ENCODE results near the gene ZNF101.

The ZNF101 gene

DNA sequence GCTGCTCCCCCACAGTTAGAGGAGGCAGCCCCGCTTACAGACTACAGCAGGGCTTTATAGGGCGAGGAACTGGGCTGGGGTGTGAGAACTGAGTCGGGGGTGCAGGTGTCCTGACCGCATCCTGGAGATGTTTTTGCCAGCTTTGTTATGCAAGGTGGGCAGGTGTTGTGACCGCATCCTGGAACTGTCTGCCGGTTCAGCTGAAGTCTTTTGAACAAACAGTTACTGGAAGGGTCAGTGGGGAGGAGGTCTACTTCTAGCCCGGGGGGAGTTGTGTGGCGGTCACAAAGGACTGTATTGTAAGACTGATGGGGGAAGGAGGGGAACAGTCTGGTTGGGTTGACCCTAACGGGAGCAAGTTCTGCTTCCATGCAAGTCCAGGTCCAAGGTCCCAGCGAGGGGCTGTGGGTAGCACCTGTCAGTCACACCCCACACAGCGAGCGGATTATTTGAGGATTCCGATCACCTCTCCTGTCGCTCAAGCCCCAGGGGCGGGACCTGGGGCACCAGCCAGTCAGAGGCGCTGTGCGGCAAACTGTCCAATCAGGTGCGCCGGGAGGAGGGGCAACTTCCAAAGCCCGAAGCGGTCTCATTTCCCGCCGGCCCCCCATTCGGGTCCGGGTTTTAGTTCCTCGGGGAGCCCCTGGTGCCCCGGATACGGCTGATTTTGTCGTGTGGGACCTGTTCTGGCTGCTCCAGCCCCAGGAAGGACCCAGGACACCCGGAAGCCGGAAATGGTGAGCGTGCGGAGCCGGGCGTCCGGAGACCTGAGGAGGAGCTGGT lies at the start of gene ZNF101:
Gene ZNF101, plus strand, starts transcription at position 610 of the 783 bp plus-strand sequence. Its CDS starts 125 bp downstream, at position 735.
- DNase-seq, result peak; percentile 91

GRCh38 chr19:19619181-19619848 lies 49.3 kb upstream of the ZNF101 start:
- no peak for DNase-seq

- no peak for DNase-seq
These were observed 48.8 kb upstream of the ZNF101 start for GRCh38 chr19:19619849-19620210.

GRCh38 chr19:19623383-19623782 lies 45.3 kb upstream of the ZNF101 start:
- no peak for DNase-seq

GRCh38 chr19:19624032-19624570 lies 44.5 kb upstream of the ZNF101 start:
- no peak for DNase-seq

- DNase-seq, result no peak
These were observed 41.8 kb upstream of the ZNF101 start for GRCh38 chr19:19626516-19627472.

DNA sequence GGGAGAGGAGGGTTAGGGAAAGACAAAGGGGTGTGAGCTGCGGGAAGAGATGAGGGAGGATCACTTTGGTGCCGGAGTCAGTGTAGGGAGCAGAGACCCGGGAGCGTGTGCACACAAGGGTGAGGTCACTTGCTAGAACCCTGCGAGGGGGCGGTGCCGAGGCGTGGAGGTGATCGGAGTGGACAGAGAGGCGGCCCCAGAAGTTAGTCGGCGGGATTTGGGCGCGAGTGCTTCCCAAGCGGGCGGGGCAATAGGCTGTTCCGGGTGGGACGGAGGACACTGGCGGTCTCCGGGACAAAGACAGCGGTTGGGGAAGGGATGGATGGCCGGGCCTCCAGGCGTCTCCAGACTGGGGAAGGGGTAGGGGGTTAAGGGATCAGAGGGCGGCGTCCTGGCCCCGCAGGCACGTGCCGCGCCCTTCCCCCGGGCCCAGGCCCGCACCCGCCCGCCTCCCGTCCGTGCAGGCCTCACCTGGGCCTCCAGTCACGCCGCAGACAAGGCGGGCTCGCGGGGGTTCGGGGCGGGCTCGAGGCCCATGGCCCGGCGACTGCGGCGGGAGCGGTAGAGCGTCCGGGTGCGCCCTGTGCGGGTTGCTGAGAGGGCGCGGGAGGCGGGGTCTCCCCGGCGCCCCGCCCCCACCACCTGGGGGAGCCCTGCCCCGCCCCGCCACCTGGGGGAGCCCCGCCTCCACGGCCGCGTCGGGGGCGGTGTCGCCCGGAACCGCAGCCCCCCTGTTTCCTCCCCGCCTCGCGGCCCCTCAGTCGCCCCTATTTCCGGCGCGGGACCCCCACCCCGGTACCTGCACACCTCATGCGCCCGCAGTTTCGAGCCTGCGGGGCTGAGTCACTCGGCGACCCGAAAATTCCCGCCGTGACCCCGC lies 40.8 kb upstream of the ZNF101 start, which contains the start of gene LPAR2:
Gene LPAR2, minus strand, starts transcription at position 600 of the 880 bp plus-strand sequence. CDS start 945 bp downstream, outside the sequence.
- DNase-seq, result peak; percentile 64

DNA sequence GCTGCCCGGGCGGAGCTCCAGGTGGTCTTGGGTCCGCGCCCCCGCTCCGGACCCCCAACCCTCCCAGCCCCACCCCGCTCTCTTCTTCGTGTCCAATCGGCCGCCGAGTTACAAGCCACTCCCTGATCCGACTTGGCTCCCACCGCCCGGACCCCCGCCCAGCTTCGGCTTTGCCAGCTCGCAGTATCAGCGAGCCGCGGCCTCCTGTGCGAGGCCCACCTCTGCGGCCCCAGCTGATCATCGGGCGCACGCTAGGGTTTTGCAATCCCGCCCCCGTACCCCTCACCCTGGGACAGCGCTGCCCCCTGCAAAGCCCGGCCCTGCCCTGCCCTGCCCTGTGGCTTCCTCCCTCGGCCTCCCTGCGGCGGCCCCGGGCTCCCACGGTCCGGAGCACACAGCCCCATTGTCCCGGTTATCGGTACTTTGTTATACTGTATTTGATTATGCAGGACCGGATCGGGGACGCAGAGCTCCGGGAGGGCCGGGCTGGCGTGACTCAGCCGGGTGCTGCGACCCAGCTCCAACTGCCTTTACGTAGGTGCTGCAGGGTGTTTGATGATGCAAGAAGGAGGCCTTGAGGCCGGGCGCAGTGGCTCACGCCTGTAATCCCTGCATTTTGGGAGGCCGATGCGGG lies 40.0 kb upstream of the ZNF101 start:
- peak; percentile 71 for DNase-seq

GRCh38 chr19:19630062-19630414 lies 38.6 kb upstream of the ZNF101 start:
- DNase-seq, result no peak

DNA sequence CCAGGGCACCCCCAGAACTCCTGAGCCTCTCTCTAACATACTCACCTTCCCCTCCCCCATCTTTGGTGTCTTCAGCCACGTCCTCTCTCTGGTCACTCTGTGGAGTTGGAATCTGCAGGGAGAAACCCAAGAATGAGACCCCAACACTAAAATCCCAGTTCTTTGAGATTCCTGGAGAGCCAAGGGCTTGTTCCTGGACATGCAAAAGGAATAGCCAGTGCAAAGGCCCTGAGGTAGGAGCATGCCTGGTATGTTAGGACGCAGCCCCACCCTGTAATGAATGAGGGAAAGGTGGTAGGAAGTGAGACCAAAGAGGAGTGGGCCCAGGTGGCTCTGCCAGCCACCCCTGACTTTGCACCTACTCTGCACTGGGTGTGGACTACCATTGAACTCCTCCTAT lies 38.2 kb upstream of the ZNF101 start:
- DNase-seq, result no peak

- no peak for DNase-seq
These were observed 37.3 kb upstream of the ZNF101 start for GRCh38 chr19:19631346-19631745.

DNA sequence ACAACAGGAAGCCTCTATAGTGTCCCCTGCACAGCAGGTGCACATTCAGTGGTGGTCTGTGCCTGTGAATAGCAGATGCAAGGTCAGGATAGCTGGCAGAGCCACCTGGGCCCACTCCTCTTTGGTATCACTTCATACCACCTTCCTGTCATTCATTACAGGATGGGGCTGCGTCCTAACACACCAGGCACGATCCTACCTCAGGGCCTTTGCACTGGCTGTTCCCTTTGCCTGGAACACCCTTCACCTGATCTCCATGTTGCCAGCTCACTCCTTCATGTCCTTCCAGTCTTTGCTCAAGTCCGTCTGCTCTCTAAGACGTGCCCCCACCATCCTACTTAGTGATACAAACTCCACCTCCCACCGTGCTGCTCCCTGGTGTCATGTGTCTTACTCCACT lies 36.0 kb upstream of the ZNF101 start:
- DNase-seq, result no peak

DNA sequence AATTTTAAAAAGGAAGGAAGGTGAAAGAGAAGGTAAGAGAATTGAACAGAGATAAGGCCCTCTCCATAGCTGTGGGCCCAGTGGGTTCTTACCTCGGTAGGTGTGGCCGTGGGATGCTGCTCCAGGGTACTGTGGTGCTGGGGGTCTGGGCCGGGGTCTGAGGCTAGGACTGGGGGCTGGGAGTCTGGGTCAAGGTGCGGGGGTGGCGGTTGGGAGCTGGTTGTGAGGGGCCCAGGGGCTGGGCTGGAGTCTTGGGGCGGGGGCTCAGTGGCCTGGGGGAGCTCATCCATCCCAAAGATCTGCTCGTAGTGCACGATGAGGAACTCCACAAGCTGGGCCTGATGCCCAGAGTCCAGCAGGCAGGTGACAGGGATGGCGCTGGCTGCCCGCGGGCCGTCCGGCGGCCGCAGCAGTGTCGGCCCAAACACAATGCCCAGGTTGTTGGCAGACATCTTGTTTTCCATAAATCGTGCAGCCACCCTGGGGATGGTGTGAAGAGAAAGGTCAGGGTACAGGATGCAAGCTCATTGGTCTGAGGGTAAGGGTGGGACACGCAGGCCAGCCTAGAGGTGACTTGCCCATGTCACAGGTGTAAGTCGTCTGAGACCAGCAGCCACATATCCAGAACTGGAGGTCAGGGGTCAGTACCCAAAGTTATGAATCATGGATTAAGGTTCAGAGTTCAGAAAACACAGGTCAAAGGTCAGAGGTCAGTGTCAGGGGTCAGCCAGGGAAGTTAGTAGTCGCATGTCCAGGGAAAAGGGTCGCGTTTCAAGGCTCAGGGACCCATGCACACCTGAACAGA lies 34.7 kb upstream of the ZNF101 start:
- no peak for DNase-seq

DNA sequence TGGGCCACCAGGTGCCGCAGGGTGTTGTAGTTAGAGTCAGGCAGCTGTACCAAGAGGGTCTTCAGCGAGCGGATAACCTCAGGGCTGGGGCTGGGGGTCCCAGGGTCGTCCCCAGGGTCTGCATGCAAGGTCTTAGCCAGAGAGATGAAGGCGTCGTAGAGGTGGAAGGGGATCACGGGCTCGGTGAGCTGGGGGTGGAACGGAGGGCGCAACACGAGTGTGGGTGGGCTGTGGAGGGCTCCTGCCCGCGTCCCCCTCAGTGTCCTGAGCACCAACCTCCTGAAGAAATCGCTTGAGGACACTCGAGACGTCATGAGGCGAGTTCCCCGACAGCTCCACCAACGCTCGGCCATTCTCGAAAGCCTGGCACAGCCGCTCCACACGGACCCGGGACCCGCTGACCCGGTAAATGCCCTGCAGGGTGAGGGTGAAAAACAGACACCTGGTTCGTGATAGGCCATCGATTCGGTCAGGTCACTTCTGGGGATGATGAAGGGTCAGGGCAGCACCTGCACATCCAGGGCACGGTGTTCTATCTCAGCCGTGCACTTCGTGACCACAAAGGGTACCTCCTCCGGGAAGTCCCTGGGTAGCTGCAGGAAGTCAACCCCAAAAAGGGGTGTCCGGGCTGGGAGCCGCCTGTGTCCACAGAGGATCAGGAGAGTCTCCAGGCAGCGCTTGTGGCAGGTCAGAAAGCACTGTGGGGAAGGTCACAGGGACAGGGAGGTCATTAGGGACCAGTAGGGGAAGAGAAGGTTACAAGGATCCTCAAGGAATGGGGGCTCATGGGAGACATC lies 33.9 kb upstream of the ZNF101 start:
- no peak for DNase-seq

GRCh38 chr19:19635313-19635702 lies 33.3 kb upstream of the ZNF101 start:
- DNase-seq, result no peak

DNA sequence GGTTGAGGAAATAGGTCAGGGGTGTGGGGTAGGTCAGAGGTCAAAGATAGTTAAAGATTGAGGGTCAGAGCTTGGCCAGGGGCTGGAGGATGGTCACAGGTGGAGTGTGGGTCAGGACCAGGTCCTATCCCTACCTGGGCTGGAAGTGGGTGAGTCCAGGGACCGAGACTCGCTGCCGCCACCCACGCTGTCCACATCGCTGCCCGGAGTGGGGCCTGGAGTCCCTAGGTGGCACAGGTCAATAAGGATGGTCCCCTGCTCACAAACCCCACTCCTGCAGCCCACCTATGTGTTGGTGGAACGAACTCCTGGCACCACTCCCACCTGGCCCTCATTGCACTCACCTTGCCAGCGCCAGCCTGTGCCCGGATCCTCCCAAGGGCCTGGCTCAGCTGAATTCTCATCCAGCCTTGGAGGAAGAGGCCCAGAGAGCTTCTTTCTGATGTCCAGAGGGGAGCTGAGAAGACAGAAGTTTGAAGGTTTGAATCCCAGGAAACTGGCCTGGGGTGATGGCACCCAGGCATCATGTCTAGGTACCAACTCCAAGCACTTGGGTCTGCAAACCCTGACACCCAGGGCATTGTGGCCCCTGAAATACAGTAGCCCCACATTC lies 32.0 kb upstream of the ZNF101 start:
- no peak for DNase-seq

GRCh38 chr19:19637186-19637522 lies 31.5 kb upstream of the ZNF101 start:
- no peak for DNase-seq

DNA sequence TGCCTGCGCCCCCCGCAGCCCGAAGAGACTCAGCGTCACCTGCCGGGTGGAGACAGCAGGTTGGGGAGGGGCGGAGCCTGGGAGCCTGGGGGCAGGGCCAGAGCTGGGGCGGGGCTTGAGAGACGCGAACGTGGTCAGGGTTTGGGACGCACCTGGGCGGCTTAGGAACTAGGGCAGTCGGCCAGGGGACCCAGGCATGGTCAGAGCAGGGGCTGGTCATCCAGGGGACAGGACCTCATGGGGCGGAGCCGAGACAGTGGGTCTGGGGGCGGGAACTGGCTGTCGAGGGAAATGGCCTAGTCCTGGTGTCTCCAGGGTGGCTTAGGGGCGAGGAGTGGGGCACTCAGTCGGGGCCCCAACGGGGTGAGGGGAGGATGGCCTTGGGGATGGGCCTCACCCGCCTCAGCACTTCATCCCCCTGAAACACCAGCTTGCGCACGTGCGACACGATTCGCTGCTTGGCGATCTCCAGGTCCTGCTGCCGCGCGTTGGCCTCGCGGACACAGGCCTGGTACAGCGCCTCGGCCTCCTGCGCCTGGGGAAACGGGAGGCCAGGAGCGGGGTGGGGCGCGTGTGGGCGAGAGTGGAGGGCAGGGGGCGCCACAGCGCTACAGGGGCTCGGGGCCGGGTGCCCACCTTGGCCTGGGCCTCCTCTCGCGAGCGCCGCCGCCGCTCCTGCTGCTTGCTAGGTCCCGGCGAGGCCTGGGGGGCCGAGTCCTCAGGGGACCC lies 31.0 kb upstream of the ZNF101 start:
- DNase-seq, result no peak

All from NCI-H226 (cell line).